ENCODE measurements around the gene ZBTB43. TPM values are rescaled to one million over a fixed set of nuclear protein-coding genes. Genes with fewer than 3 reads are reported as not detected.
"Not testable (repeated sequence)": the region's sequence is repeated elsewhere in the genome, so short reads cannot be mapped to it uniquely, and the experiment has no call there.

The ZBTB43 gene
- total RNA-seq, 1 donor from 2014 or later = 21.5 TPM

- Mint-ChIP-seq H3K36me3 (ENCODE audit: low read depth, unreplicated experiment) (peaks cover 3% of the 10 kb centered on the region), H3K4me3 (ENCODE audit: unreplicated experiment) (no peak overlapping the region), H3K27me3 (ENCODE audit: low read depth, unreplicated experiment) (peaks cover 44% of the 10 kb centered on the region), H3K9me3 (ENCODE audit: unreplicated experiment) (peaks cover 3% of the 10 kb centered on the region), H3K27ac (ENCODE audit: unreplicated experiment) (no peak overlapping the region), H3K4me1 (ENCODE audit: low read depth, unreplicated experiment) (peaks cover 9% of the 10 kb centered on the region)
- Histone ChIP-seq H3K27me3 (ENCODE audit: insufficient read depth, low read length) (peaks cover 19% of the 10 kb centered on the region), H3K27ac (ENCODE audit: low read depth, low read length) (no peak overlapping the region), H3K4me1 (ENCODE audit: insufficient read depth, low read length) (peaks cover 6% of the 10 kb centered on the region), H3K4me2 (ENCODE audit: low read length) (no peak overlapping the region), H3K36me3 (ENCODE audit: insufficient read depth, low read length) (no peaks in the 10 kb centered on the region), H3K79me2 (ENCODE audit: insufficient read depth, low read length) (no peaks in the 10 kb centered on the region), H3K9ac (ENCODE audit: low read length) (no peak overlapping the region), H3K9me3 (ENCODE audit: insufficient read depth, low read depth, low read length) (no peaks in the 10 kb centered on the region), H4K20me1 (ENCODE audit: insufficient read depth, low read length) (no peaks in the 10 kb centered on the region), H3K4me3 (ENCODE audit: insufficient read depth, low read depth, low read length) (no peak overlapping the region), H2AFZ (ENCODE audit: low read depth, low read length) (no peak overlapping the region)
- FAIRE-seq (no peak), DNase-seq (ENCODE audit: low read depth) (no peak)
- TF ChIP-seq CTCF (IDR thresholded peaks at IDR 0.05; ENCODE audit: insufficient read depth, low read depth, low read length) (no peak), EZH2 (IDR thresholded peaks at IDR 0.05; ENCODE audit: insufficient read depth, low read length) (no peak)
These were observed 20.4 kb upstream of the ZBTB43 start for GRCh38 chr9:126784401-126784800.

GRCh38 chr9:126784841-126785240, 20.0 kb upstream of the ZBTB43 start:
- H3K36me3 Mint-ChIP-seq (ENCODE audit: low read depth, unreplicated experiment); DNase-seq (ENCODE audit: low read depth); FAIRE-seq; H3K27ac Mint-ChIP-seq (ENCODE audit: unreplicated experiment); H3K4me2 ChIP-seq (ENCODE audit: low read length); H3K79me2 ChIP-seq (ENCODE audit: insufficient read depth, low read length); H3K4me1 Mint-ChIP-seq (ENCODE audit: low read depth, unreplicated experiment); H3K9me3 ChIP-seq (ENCODE audit: insufficient read depth, low read depth, low read length); H3K4me3 Mint-ChIP-seq (ENCODE audit: unreplicated experiment); H3K4me1 ChIP-seq (ENCODE audit: insufficient read depth, low read length); H3K4me3 ChIP-seq (ENCODE audit: insufficient read depth, low read depth, low read length); H3K36me3 ChIP-seq (ENCODE audit: insufficient read depth, low read length); H3K9me3 Mint-ChIP-seq (ENCODE audit: unreplicated experiment); H3K9ac ChIP-seq (ENCODE audit: low read length); H3K27ac ChIP-seq (ENCODE audit: low read depth, low read length); H2AFZ ChIP-seq (ENCODE audit: low read depth, low read length); H4K20me1 ChIP-seq (ENCODE audit: insufficient read depth, low read length): not testable (repeated sequence)
- peaks cover 15% of the 10 kb centered on the region for H3K27me3 ChIP-seq (ENCODE audit: insufficient read depth, low read length)
- H3K27me3 Mint-ChIP-seq (ENCODE audit: low read depth, unreplicated experiment) = peaks cover 44% of the 10 kb centered on the region

DNA sequence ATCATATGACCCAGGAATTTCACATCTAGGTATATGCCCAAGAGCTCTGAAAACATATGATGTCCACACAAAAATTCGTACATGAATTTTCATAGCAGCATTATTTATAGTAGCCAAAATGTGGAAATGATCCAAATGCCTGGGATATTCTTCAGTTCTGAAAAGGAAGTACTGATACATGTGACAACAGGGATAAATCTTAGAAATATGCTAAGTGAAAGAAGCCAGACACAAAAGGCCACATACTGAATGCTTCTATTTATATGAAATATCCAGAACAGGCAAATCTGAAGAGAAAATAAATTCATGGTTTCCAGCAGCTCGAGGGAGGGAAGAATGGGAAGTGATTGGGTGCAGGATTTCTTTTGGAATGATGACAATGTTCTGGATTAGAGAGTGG, 16.8 kb upstream of the ZBTB43 start:
- peak overlapping the region; percentile 8 for H3K4me3 Mint-ChIP-seq (ENCODE audit: unreplicated experiment)
- Histone ChIP-seq H4K20me1 (ENCODE audit: insufficient read depth, low read length) (no peaks in the 10 kb centered on the region), H3K79me2 (ENCODE audit: insufficient read depth, low read length) (no peaks in the 10 kb centered on the region), H3K4me1 (ENCODE audit: insufficient read depth, low read length) (peaks cover 6% of the 10 kb centered on the region), H3K36me3 (ENCODE audit: insufficient read depth, low read length) (no peaks in the 10 kb centered on the region), H3K9me3 (ENCODE audit: insufficient read depth, low read depth, low read length) (no peaks in the 10 kb centered on the region), H3K4me2 (ENCODE audit: low read length) (no peak overlapping the region), H3K4me3 (ENCODE audit: insufficient read depth, low read depth, low read length) (no peak overlapping the region), H3K27ac (ENCODE audit: low read depth, low read length) (no peak overlapping the region), H2AFZ (ENCODE audit: low read depth, low read length) (no peak overlapping the region), H3K27me3 (ENCODE audit: insufficient read depth, low read length) (peaks cover 12% of the 10 kb centered on the region), H3K9ac (ENCODE audit: low read length) (no peak overlapping the region)
- H3K9me3 Mint-ChIP-seq (ENCODE audit: unreplicated experiment) = peaks cover 3% of the 10 kb centered on the region
- H3K4me1 Mint-ChIP-seq (ENCODE audit: low read depth, unreplicated experiment) = peaks cover 16% of the 10 kb centered on the region
- no peak overlapping the region for H3K27ac Mint-ChIP-seq (ENCODE audit: unreplicated experiment)
- H3K36me3 Mint-ChIP-seq (ENCODE audit: low read depth, unreplicated experiment) = peaks cover 3% of the 10 kb centered on the region
- no peak for FAIRE-seq
- no peak for DNase-seq (ENCODE audit: low read depth)
- TF ChIP-seq CTCF (IDR thresholded peaks at IDR 0.05; ENCODE audit: insufficient read depth, low read depth, low read length) (no peak), EZH2 (IDR thresholded peaks at IDR 0.05; ENCODE audit: insufficient read depth, low read length) (no peak)
- peaks cover 31% of the 10 kb centered on the region for H3K27me3 Mint-ChIP-seq (ENCODE audit: low read depth, unreplicated experiment)

Measured in astrocyte (in vitro differentiated cells and primary cell).